DOHH2 (cell line): ENCODE results near the gene MBTD1.

Experiments used
- EZH2phosphoT487 ChIP-seq: fragments of 200-600 bp; sonication (generic); IDR thresholded peaks from 2 replicates; pipeline ENCODE4 v1.6.1; 2017; ENCODE audit warnings: borderline replicate concordance, mild to moderate bottlenecking, antibody characterized with exemption, low read length, moderate library complexity, mixed read lengths
- TF ChIP-seq, protein P1 (sequence below): fragments of 200-600 bp; sonication (generic); IDR thresholded peaks from one replicate; pipeline ENCODE4 v1.5.1; 2014; ENCODE audit warnings: antibody characterized with exemption, mild to moderate bottlenecking, low read depth, low read length; ENCODE audit not compliant: poor library complexity, severe bottlenecking

DNA sequence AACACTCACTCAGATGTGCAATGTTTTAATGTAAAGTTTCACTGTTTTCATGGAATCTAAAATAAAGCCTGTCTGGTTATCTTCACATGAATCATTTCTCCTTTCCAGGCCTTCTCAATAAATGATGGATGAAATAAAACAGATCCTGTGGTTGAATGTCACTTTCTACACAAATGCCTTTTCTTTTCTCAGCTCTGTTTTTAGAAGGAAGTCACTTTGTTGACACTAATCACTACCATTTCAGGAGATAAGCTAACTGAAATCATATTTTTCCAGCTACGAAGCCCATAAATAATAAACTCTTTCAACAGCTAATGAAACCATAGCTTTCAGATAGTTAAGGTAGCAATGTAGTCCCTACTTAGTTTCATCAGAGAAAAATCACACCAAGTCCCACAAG is 75.7 kb downstream of the MBTD1 start:
- TF ChIP-seq, protein P1, sequence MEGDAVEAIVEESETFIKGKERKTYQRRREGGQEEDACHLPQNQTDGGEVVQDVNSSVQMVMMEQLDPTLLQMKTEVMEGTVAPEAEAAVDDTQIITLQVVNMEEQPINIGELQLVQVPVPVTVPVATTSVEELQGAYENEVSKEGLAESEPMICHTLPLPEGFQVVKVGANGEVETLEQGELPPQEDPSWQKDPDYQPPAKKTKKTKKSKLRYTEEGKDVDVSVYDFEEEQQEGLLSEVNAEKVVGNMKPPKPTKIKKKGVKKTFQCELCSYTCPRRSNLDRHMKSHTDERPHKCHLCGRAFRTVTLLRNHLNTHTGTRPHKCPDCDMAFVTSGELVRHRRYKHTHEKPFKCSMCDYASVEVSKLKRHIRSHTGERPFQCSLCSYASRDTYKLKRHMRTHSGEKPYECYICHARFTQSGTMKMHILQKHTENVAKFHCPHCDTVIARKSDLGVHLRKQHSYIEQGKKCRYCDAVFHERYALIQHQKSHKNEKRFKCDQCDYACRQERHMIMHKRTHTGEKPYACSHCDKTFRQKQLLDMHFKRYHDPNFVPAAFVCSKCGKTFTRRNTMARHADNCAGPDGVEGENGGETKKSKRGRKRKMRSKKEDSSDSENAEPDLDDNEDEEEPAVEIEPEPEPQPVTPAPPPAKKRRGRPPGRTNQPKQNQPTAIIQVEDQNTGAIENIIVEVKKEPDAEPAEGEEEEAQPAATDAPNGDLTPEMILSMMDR = no peak
- TF ChIP-seq EZH2phosphoT487 = no peak
